Colonic mucosa (tissue), 4 donors: ENCODE results near the gene CALML3. TPM values are rescaled to one million over a fixed set of nuclear protein-coding genes. Genes with fewer than 3 reads are reported as not detected.

Experiments used
- DNase-seq: peaks from one replicate; pipeline ENCODE4 v3.0.0-alpha.2; 2020
- H3K27ac ChIP-seq: fragments of 200-600 bp; one replicate; pipeline ENCODE4 v1.8.0; 2021
- H3K27me3 ChIP-seq: fragments of 200-600 bp; one replicate; pipeline ENCODE4 v1.8.0; 2021
- H3K36me3 ChIP-seq: fragments of 200-600 bp; one replicate; pipeline ENCODE4 v1.8.0; 2021
- H3K4me1 ChIP-seq: fragments of 200-600 bp; one replicate; pipeline ENCODE4 v1.8.0; 2021; ENCODE audit warnings: mild to moderate bottlenecking
- H3K4me3 ChIP-seq: fragments of 200-600 bp; one replicate; pipeline ENCODE4 v1.8.0; 2021
- H3K9ac ChIP-seq, 2 donors: one replicate each; pipeline ENCODE4 v1.7.0; 2013; ENCODE audit warnings: control low read depth in 2 of 2, low read depth in 2 of 2, low read length in 2 of 2
- H3K9me3 ChIP-seq: fragments of 200-600 bp; one replicate; pipeline ENCODE4 v1.8.0; 2021
- CTCF ChIP-seq: fragments of 200-600 bp; IDR thresholded peaks from one replicate; pipeline ENCODE4 v1.8.0; 2022; ENCODE audit warnings: antibody characterized with exemption, mild to moderate bottlenecking
- intact Hi-C: fragments of 100-400 bp; cut with DNase I; formaldehyde crosslinking; loops from one replicate; pipeline ENCODE4 v1.14.1; 2022
- total RNA-seq, 2 donors: library from RNA; stranded (reverse); fragmentation: NEBNext Ultra II Directional in 1 of 2; extraction: Animal tissue kit (Norgen Biotek cat#: 25700) in 1 of 2; gene quantifications; one replicate each; pipeline ENCODE4 v1.2.1, GENCODE V29; 2021
- donor health status: healthy.
- donor health status: DM: no; HTN: no; CAD: no.
- donor health status: DM: no; HTN: no; CAD: no.

Gene CALML3
- total RNA-seq, 2 donors from 2014 or later = 0.11 to 0.40 TPM

- Histone ChIP-seq H3K36me3 (no peaks in the 10 kb centered on the region), H3K9me3 (no peaks in the 10 kb centered on the region), H3K9ac (no peak overlapping the region), H3K27ac (no peak overlapping the region), H3K27me3 (no peaks in the 10 kb centered on the region), H3K4me1 (peaks cover 2% of the 10 kb centered on the region), H3K4me3 (no peak overlapping the region)
- no peak for DNase-seq
- no peak for TF ChIP-seq CTCF
- intact Hi-C loops = no loop called here
These were observed 15.3 kb downstream of the CALML3 start for GRCh38 chr10:5540080-5540479.

- H3K36me3 ChIP-seq = no peaks in the 10 kb centered on the region
- no peak for DNase-seq
- no peaks in the 10 kb centered on the region for H3K9me3 ChIP-seq
- H3K4me1 ChIP-seq = peaks cover 9% of the 10 kb centered on the region
- no peak for TF ChIP-seq CTCF
- H3K27me3 ChIP-seq = no peaks in the 10 kb centered on the region
- H3K4me3 ChIP-seq = no peak overlapping the region
- H3K9ac ChIP-seq = peak overlapping the region in 1 of 2 donors; percentile 9
- H3K27ac ChIP-seq = peak overlapping the region; percentile 22
- intact Hi-C loops = no loop called here
These were observed 16.1 kb downstream of the CALML3 start for GRCh38 chr10:5540891-5541290.

DNA sequence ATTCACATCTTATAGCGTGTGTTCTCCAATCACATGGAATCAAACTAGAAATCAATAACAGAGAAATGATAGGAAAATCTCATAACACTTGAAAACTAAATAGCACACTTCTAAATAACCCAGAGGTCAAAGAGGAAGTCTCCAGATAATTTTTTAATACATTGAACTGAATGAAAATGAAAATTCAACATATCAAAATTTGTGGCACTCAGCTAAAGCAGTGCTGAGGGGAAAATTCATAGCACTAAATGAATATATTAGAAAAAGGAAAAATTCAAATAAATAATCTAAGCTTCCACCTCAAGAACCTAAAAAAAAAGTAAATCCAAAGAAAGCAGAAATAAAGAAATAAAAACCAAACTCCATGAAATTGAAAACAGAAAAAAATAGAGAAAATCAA is 17.3 kb downstream of the CALML3 start:
- no peak for TF ChIP-seq CTCF
- Histone ChIP-seq H3K27ac (no peak overlapping the region), H3K9me3 (no peaks in the 10 kb centered on the region), H3K4me3 (no peak overlapping the region), H3K36me3 (no peaks in the 10 kb centered on the region), H3K4me1 (peaks cover 16% of the 10 kb centered on the region), H3K9ac (no peak overlapping the region), H3K27me3 (no peaks in the 10 kb centered on the region)
- no peak for DNase-seq
- intact Hi-C loops = no loop called here

GRCh38 chr10:5543623-5544022 is 18.9 kb downstream of the CALML3 start:
- peaks cover 21% of the 10 kb centered on the region for H3K4me1 ChIP-seq
- H3K9me3 ChIP-seq = no peaks in the 10 kb centered on the region
- intact Hi-C loops = no loop called here
- H3K4me3 ChIP-seq = no peak overlapping the region
- H3K9ac ChIP-seq = no peak overlapping the region
- DNase-seq = no peak
- H3K27me3 ChIP-seq = no peaks in the 10 kb centered on the region
- H3K27ac ChIP-seq = no peak overlapping the region
- no peaks in the 10 kb centered on the region for H3K36me3 ChIP-seq
- no peak for TF ChIP-seq CTCF

DNA sequence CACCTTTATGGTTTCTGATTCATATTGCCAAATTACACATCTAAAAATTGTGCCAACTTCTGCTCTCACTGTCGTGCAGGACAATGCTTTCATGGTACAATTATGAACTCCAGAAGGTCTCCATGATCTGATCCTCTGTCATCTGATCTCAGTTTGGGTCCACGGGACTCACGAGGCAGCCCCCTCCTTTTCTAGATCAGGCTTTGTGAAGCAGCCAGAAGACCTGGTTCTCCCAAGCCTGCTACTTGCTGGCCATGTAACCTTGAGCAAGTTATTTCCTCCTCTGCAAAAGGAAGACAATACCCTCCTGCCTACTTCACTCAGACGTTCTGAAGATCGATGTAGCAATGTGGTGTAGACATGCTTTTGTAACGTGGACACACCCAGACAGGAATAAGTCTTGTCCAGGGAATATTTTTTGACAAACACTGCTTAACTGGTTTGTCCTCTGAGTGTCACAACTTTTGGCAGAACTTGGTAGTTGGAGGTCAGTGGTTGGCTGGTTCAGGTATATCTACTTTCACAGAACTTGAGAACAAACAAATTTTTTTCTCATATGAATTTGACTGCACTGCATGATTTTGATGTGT is 19.6 kb downstream of the CALML3 start:
- peak overlapping the region in 1 of 2 donors; percentile 92 for H3K9ac ChIP-seq
- DNase-seq = no peak
- H3K27me3 ChIP-seq = no peaks in the 10 kb centered on the region
- H3K27ac ChIP-seq = peak overlapping the region; percentile 93
- no peaks in the 10 kb centered on the region for H3K36me3 ChIP-seq
- peaks cover 22% of the 10 kb centered on the region for H3K4me1 ChIP-seq
- no peak overlapping the region for H3K4me3 ChIP-seq
- no peaks in the 10 kb centered on the region for H3K9me3 ChIP-seq
- intact Hi-C loops = no loop called here
- TF ChIP-seq CTCF = no peak
